HK-2 (cell line): Measurements from ENCODE around the gene CSHL1.
"Not testable (repeated sequence)": the region's sequence is repeated elsewhere in the genome, so short reads cannot be mapped to it uniquely, and the experiment has no call there.

ENCODE experiments used
- DNase-seq: peaks from one replicate; pipeline ENCODE4 v3.0.0-alpha.2; 2018; ENCODE audit not compliant: unreplicated experiment

Gene CSHL1

DNA sequence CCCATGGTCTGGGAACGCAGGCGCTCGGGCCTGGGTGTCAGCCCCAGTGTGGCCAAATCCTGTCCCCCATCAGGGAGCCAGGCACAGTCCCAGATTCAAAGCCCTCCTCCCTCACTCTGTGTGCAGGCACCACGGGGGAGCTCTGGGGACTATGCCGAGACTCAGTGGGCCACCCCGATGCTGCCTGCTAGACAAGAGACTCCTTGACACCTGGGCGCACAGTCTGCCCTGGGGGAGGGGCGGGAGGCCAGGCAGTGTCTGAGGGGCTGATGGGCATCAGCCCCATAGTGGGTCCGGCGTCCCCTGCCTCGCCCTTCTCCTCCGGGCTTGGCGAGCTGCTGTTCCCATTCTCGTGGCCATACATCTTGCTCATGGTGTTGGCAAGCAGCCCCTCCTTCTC lies 29.5 kb upstream of the CSHL1 start:
- no peak for DNase-seq

DNA sequence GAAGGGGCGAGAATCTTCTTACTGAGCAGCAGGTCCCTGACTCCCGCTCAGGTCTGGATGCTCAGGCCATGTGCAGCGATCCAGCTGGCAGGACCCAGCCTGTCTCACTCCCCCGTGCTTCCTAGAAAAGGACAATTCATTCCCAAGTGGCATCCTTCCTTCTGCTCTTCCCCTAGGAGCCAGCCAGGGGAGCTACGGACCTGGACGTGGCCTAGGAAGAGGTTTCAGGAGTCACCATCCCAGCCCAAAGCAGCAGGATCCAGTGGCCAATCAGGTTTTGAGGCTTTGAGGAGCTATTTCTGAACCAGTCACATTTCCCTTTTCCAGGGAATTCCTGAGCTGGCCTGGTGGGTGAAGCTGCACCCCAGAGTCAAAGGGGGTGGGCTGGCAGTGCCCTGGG lies 28.8 kb upstream of the CSHL1 start:
- DNase-seq, result no peak

DNA sequence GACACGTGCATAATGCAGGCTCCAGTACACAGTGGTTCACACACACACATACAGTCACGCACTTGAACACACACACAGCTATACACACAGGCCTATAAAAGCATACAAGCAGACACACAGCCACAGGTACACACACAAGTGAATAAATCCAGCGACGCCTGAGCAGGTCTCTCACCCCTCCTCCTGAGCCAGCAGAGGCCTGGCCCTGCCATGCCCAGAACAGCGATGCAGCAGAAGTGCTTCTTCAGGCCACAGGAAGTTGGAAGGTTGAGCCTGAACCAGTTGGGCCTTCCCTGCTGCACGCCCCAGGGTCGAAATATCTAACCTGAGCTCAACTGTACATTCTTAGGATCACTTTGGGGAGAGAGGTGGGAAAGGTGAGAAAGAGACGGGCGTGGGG lies 28.3 kb upstream of the CSHL1 start:
- no peak for DNase-seq

DNA sequence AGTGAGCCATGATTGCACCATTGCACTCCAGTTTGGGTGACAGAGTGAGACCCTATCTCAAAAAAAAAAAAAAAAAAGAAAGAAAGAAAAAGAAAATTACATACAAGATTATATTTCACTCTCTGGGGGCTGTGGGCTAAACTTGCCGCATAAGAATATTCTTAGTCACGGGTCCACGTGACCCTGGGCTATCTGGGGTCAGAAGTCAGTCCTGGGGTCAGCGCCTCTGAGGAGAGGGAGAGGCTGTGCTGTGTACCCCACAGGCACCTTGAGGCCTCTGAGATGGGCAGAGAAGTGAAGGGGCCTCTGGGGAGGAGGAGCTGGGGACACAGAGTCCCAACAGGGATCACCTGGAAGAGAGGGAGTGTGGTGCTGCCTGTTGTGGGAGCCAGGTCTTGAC lies 26.9 kb upstream of the CSHL1 start:
- DNase-seq, result no peak

DNA sequence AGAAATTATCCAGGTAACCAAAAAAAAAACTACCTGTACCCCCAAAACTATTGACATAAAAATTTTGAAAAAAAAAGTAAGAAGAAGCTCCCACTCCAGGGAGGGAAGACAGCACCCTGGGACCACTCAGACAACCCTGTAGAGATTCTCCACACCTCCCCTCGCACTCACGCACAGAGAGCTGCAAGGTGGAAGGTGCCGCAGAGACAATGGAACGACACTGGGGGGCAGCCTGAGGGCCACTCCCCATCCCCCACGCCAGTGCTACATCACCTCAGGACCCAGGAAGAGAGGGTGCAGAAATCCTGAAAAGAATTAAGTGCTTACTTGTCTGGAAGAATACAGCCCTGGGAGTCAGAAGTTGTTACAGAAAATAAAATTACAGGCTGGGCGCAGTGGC lies 26.3 kb upstream of the CSHL1 start:
- no peak for DNase-seq

DNA sequence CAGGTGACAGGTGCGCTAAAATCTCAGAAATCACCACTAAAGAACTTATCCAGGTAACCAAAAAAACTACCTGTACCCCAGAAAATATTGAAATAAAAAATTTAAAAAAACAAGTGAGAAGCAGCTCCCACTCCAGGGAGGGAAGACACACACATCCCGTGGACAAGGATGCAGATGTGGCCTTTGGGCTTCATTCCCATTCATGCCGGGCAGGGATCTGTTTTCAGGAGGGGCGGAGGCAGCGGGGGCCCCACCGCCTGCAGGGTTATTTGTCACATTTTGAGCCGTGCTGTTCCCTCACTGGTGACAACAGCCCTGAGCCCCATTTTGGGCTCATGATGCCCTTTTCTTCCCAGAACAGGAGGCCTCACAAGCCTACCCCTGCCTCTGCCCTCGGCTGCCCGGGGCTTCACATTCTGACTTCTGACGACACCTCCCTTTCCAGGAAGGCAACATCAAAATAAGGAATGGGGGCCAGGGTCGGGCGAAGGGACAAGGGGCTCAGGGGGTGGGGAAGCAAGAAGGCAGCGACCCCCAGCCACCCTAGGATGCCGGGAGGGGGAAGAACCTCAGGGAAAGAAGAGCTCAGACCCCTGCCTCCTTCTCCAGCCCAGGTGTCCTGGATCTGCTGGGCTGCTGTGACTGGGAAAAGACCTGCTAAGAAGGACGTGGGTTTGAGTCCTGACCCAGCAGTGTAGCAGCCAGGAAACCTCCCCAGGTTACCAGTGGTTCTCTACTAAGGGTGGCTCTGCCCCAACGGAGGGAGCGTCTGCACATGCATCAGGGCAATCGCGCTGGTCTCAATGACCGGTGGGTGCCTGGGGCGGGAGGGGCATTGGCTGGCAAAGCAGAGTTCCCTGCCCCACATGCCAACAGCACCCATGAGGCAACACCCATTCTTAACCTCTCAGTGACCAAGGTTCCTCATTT lies 23.4 kb upstream of the CSHL1 start:
- DNase-seq, result no peak

DNA sequence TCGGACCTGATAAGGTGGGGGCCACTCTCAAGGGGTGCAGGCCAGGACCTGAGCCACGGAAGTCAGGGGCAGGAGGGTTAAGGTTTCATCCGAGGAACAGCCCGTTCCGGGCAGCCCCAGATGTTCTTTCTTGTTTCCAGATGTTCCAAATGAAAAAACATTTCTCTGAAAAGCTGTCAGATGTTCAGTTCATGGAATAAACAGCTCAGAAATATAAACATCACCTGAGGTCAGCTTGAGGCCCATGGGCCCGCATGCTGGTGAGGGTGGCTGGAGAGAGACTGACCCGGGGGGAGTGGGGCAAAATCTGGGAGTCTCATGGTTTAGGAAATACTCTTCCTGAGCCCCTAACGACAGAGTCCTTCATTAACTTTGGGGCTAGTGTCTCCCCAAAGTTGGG lies 22.5 kb upstream of the CSHL1 start:
- DNase-seq, result no peak

DNA sequence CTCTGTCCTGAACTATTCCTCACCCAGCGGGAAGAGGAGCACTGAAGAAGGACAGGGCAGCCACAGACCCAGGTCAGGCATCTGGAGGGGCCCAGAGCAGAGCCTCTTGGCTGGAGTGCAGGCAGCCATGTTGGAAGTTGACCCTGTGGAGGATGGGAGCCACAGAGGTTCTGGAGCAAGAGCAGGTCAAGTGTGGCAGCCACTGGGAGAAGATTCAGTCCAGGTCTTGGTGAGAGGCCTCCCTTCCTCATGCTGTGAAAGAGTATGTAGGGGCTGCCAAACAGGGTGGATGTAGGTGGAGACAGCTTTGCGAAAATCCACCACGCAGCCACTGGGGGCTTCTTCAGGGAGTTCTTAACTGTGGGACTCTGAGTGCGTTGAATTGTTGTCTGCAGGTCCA lies 21.7 kb upstream of the CSHL1 start:
- no peak for DNase-seq

DNA sequence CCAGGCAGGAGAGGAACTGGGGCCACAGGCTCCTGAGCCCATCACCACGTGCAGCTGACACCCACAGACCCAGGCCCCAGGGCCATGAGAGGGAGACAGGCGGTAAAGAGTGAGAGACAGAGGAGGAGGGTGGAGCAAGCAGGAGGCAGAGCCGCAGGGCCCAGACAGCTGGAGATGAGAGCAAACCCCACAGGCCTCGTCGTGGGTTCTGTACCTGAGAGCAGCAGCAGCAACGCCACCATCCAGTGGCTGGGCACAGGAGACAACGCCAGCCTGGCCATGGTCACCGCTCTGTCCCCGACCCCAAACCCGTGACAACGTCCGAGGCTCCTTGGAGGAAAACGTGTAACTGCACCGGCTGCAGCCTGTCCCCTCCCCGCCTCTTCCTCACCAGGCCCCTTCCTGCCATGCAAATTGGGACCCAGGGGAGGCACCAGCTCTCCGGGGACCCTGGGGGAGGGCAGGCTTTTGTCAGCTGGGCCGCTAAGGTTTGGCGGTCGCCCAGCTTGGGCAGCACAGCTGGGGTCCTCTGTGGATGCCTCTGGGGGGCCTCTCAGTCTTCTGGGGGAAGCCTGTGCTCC lies 21.0 kb upstream of the CSHL1 start, which contains the start of gene CD79B:
Gene CD79B (minus strand): TSS at position 351 of the 581 bp plus-strand sequence. CDS start 70 bp downstream, at position 281.
- no peak for DNase-seq

DNA sequence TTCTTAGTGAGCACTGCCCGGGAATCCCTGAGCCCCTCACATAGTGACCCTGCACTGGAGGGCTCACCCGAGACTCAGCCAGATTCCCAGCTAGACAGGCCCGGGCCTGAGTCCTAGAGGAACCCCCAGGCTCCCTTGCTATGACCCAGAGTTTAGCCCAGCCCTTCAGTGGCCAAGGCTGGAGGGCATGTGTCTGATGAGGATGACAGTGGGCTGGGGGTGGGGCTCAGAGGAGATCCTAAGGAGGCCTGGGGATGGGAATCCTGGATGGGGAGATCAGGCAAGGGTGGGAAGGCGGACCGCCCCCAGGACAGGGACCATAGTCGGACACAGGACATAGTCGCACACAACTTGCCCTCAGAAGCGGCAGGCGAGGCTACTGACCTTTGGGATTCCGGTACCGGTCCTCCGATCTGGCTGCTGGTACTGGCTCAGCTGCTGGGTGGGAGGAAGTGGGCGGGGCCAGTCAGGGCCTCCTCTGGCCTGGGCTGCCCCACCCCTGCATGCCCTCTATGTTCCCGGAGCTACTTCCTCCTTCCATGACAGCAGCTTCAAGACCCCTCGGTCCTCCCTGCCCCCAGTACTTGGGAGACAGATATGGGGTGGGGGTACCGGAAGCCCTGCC lies 20.0 kb upstream of the CSHL1 start:
- DNase-seq, result no peak

DNA sequence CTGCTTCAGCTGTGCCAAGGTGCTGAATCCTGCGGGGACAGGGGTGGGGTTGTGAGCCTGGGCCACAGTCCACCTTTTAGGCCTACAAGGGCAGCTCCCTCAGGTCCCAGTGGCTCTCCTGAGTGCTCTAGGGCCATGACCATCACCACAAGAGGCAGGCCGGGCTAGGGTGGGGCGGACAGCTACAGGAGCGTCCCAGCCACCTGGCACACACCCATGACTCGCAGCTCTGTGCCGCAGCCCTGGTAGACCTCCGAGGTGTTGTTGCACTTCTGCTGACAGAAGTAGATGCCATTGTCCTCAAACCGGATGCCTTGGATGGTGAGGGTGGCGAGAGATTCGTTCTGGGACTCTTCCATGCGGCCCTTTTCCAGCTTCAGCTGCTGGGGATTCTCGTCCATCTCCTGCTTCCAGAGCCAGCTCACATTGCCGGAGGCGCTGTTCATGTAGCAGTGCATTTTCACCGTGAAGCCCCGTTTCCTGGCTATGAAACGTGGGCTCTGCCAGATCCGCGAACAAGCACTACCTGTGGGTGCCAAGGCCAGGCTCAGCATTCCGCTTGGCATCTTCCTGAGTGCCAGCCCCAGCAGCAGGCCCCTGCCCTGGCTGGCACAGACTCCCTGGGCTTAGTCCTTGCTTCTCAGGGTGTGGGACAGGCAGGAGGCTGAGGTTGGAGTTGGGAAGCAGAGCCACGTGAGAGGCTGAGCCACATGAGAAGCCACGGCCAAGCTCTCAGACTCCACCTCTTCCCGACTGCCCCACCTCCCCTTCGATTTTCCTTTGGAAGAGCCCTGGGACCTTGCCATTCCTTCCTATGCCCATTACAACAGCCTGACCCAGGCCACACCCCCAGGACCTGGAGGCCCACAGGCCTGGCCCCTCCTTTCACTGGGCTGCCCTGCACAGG lies 19.1 kb upstream of the CSHL1 start:
- no peak for DNase-seq

DNA sequence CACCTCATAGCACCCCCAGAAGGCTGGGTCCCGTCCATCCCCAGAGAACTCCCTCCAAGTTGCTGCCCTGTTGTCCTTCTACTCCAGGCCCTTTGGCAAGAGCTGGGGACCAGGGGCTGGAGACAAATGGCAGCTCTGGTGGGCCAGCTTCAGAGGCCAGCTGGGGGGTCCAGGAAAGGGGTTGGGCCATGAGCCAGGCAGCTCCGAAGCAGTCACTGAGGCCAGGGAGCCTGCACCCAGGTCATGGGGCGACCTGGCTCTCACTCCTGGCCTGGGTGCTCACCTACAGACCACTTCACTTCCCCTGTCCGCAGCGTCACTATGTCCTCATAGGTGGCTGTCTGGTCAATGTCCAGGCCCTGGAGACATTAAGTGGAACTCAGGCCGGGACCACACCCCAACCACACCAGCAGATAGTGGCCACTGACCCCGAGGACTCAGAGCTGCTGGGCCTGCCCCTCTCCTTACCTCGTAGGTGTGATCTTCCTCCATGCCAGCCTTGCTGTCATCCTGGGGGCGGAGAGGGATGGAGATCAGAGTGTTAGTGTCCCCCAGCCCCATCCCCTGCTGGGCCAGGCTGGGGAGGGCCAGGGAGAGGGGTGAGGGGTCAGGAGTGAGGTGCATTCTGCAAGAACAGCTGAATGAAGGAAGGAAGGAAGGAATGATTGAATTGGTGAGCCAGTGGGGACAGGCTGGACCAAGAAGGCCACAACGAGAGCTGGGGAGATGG lies 18.1 kb upstream of the CSHL1 start:
- no peak for DNase-seq

DNA sequence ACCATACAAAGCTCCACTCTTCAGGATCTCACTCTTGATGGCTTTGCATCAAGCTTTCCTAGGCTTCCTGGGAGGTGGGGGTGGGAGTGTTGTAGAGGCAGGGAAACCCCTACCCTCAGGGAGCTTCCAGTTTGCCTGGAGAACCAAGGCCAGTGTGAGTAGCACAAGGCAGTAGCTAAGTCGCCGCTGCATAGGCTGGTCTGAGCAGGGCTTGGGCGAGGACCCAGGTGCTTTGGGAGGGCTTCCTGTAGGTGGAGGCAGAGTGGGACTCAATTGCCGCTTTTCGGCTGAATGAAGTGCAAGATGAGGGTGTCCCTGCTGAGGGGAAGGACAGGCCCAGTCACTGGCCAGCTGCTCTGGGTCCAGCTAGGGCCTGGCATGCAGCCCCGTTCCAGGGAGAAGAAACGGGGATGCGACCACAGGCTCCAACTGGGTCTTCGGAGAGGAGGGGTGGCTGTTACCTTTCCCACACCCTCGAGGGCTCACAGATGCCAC lies 17.2 kb upstream of the CSHL1 start:
- DNase-seq, result no peak

DNA sequence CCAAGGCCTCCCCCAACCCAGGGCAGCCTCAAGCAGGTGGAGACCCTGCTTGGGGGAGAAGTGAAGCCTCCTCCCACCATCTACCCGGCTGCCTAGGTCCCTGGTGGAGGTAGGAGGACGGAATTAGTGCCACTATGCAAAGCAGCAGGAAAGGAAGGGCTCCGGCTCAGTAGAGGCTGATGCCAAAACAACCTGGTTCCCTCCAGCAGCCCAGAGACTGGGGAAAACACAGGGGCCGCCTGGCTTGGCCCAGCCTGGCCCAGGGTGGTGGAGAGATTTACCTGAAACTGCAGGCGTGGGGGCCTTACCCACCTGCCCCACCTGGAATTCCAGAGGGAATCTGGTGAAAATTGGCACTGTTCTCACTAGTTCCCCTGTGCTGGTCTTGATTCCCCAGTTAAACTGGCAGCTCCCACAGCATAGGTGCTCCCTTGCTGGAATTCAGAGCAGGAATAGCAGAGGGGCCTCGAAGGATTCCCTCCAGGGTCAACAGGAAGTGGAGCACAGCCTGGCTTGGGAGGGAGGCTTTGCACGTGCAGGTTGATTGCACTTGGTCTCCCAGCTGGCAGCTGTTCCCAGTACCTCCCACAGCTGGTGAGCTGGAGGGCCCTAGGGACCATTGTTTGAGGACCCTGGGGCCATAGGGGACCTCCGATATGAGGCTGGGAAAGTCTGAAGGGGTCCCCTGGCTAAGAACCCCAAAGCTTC lies 16.6 kb upstream of the CSHL1 start:
- no peak for DNase-seq

DNA sequence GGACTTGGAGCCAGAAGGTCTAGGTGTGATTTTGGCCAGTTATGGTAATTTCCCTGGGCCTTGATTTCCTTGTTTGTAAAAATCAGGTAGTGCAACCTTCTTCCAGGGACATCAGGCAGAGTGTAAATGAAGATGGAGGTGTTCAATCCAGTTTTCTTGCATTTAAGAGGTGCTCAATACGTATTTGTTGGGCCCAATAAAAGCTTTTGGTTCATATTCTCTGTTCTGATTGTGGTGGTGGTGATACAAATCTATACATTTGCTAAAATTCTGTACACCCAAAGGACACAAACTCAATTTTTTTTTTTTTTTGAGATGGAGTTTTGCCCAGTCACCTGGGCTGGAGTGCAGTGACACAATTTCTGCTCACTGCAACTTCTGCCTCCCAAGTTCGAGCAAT lies 15.1 kb upstream of the CSHL1 start:
- no peak for DNase-seq

DNA sequence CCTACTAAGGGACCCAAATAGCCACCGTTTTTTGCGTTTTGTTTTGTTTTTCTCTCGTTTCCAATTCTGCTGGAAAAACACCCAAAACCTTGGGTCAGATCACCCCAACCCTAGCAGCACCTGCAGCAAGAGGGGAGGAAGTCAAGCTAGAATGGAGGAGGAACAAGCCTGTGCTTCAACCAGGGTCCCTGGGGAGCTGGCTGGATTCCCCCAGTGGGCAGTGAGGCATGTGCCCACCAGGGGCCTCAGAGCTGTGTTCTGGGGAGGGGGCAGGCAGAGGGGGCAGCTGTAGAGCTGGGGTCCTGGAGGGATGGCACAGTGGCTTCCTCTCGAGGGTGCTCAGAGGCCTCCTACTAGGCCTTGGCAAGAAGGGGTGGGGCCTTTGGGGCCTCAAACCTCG lies 14.6 kb upstream of the CSHL1 start:
- no peak for DNase-seq

DNA sequence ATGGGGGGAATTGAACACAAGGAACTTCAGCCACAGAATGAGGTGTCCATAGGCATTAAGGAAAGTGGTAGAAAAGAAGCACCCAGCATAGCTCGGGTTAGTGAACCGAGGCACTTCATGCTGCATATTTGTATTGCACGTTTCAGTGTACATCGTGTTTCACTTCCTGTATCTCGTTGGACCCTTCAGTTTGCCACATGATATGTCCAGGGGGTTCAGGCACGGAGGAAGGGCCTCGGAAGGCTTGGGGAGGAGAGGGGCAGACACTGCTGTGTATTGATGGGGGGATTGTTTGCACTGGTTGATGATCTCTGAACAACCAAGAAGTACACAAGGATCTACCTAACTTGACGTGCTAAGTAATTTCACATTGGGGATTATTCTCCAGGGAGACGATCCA lies 11.3 kb upstream of the CSHL1 start:
- DNase-seq, result not testable (repeated sequence)

DNA sequence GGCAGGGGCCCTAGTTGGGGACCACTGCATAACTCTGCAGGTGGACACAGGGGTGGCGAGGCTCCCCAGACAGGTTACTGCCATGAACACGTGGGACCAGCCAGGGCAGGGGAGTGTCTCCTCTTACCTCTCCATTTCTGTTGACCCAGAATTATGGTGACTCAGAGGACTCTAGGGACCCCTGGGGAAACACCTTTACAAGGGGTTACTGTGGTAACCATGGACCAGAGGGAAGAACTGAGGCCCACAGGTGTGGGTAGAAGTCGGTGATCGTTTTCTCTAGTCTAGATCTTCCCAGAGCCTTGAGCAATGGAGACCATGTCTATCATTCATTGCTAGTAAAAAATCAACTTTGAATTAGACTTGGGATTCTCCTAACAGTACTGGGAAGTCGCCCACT lies 9.7 kb upstream of the CSHL1 start:
- DNase-seq, result not testable (repeated sequence)

DNA sequence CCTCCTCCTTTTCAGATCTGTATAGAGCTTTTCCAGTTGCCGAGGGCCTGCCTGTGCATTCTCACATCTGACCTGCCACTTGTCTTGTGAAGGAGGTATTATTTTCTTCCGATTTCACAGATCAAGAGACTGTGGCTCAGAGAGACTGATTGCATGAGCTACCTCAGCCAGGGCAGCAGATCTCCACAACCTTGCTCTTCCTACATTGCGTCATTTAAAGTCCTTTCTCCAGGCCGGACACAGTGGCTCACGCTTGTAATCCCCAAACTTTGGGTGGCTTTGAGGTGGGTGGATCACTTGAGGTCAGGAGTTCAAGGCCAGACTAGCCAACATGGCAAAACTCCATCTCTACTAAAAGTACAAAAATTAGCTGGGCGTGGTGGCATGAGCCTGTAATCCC lies 9.0 kb upstream of the CSHL1 start:
- DNase-seq, result not testable (repeated sequence)

DNA sequence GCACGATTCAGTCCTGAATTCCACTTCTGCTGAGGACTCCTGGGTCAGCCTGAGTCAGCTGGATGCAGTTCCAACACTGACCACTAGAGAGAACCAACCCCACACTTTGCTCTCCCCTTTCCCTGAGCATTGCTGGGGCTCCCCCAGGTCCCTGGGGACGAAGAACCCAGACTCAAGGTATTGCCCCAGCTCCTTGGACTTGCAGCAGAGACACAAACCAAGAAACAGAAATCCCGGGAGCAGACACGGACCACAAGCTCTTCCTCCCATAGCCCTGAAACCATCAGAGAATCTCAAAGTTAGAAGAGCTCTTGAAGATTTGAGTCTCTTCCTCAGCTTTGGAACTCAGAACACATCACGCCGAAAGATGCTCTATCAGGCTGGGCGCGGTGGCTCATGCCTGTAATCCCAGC lies 8.3 kb upstream of the CSHL1 start:
- peak; percentile 58 for DNase-seq
